Endothelial cell of umbilical vein (primary cell): ENCODE measurements around the gene DUSP16. TPM values are rescaled to one million over a fixed set of nuclear protein-coding genes. Genes with fewer than 3 reads are reported as not detected.

Experiments used
- BruUV-seq: library from RNA; stranded (reverse); fragments of 400-500 nt; replicated peaks from 2 replicates; lab custom pipeline; 2021; lab: Mats Ljungman, UMichigan
- CTCF ChIA-PET: fragments of 300-600, 350-600 bp; sonication (Branson Sonifier 250); formaldehyde crosslinking; loops from one replicate; lab custom pipeline; 2021; ENCODE audit warnings: antibody characterized with exemption, inconsistent platforms; lab: Charles Lee
- POLR2A ChIA-PET: fragments of 300-600, 350-600 bp; sonication (Branson Sonifier 250); formaldehyde crosslinking; loops from one replicate; lab custom pipeline; 2021; ENCODE audit warnings: antibody characterized with exemption, inconsistent platforms; lab: Charles Lee
- DNase-seq: peaks from one replicate; pipeline ENCODE4 v3.0.0-alpha.2; 2011; ENCODE audit warnings: low read depth, low spot score
- FAIRE-seq: peaks from 2 replicates; lab custom pipeline; 2011; peaks lifted over from hg19 to GRCh38; lab: Jason Lieb, UNC
- H2AFZ ChIP-seq: 2 replicates; pipeline ENCODE4 v1.6.0; 2012; ENCODE audit warnings: low read depth, low read length, control low read depth, inconsistent platforms
- H3K27ac ChIP-seq: 2 replicates; pipeline ENCODE4 v1.5.1; 2011; ENCODE audit warnings: low read depth, mild to moderate bottlenecking, control low read depth, low read length, moderate library complexity; ENCODE audit not compliant: insufficient read depth
- H3K27me3 ChIP-seq, 2 experiments: 2 replicates each; pipeline versions ENCODE4 v1.6.0 to v1.6.1; 2011; ENCODE audit warnings: low read length in 2 of 2, mixed read lengths in 1 of 2; ENCODE audit not compliant: control insufficient read depth in 2 of 2, insufficient read depth in 2 of 2
- H3K36me3 ChIP-seq, 2 experiments: 2 replicates in 1 of 2; 3 replicates in 1 of 2; pipeline ENCODE4 v1.5.1; 2011; ENCODE audit warnings: low read length in 2 of 2, mild to moderate bottlenecking in 1 of 2, moderate library complexity in 1 of 2; ENCODE audit not compliant: control insufficient read depth in 2 of 2, insufficient read depth in 2 of 2; ENCODE audit errors: extremely low read depth in 1 of 2
- H3K4me1 ChIP-seq: 3 replicates; pipeline ENCODE4 v1.5.1; 2011; ENCODE audit warnings: mild to moderate bottlenecking, low read length; ENCODE audit not compliant: control insufficient read depth, insufficient read depth; ENCODE audit errors: extremely low read depth
- H3K4me2 ChIP-seq: 2 replicates; pipeline ENCODE4 v1.6.1; 2011; ENCODE audit warnings: low read length, control low read depth, mixed read lengths; ENCODE audit not compliant: insufficient read depth
- H3K4me3 ChIP-seq, 3 experiments: fragments of 200-600 bp in 1 of 3; sonication (generic), shearing (Covaris generic) in 1 of 3; replicated peaks in 1 of 3; 2 replicates each; pipeline ENCODE4 v1.5.1; 2011 to 2016; ENCODE audit warnings: control low read depth in 3 of 3, low read length in 3 of 3, mild to moderate bottlenecking in 2 of 3, inconsistent platforms in 1 of 3, low read depth in 1 of 3, moderate library complexity in 1 of 3; ENCODE audit not compliant: insufficient read depth in 1 of 3
- H3K79me2 ChIP-seq: 2 replicates; pipeline ENCODE4 v1.6.0; 2012; ENCODE audit warnings: low read length, inconsistent platforms; ENCODE audit not compliant: control insufficient read depth, insufficient read depth
- H3K9ac ChIP-seq: replicated peaks from 2 replicates; pipeline ENCODE3; 2011; ENCODE audit warnings: low read length, control low read depth; ENCODE audit not compliant: insufficient read depth; ENCODE audit errors: extremely low read depth
- H3K9me1 ChIP-seq: replicated peaks from 3 replicates; pipeline ENCODE4 v1.6.0; 2011; ENCODE audit warnings: mild to moderate bottlenecking, low read length; ENCODE audit not compliant: control insufficient read depth, insufficient read depth; ENCODE audit errors: extremely low read depth
- H3K9me3 ChIP-seq: replicated peaks from 2 replicates; pipeline ENCODE4 v1.5.1; 2012; ENCODE audit warnings: low read length, inconsistent platforms; ENCODE audit not compliant: control insufficient read depth, insufficient read depth
- H4K20me1 ChIP-seq: replicated peaks from 2 replicates; pipeline ENCODE3; 2011; ENCODE audit warnings: mild to moderate bottlenecking, low read length; ENCODE audit not compliant: control insufficient read depth, insufficient read depth; ENCODE audit errors: extremely low read depth
- CTCF ChIP-seq, 2 donors: IDR thresholded peaks; 1 replicate in 1 of 2; 2 replicates in 1 of 2; pipeline ENCODE4 v1.5.1; 2011; ENCODE audit warnings: low read length in 2 of 2, mild to moderate bottlenecking in 2 of 2, moderate library complexity in 2 of 2, control low read depth in 1 of 2, inconsistent platforms in 1 of 2, low read depth in 1 of 2; ENCODE audit not compliant: insufficient read depth in 1 of 2; ENCODE audit errors: extremely low read depth in 1 of 2
- FOS ChIP-seq: IDR thresholded peaks from 2 replicates; pipeline ENCODE4 v1.6.1; 2011; ENCODE audit warnings: mild to moderate bottlenecking, low read length, moderate library complexity, borderline replicate concordance; ENCODE audit not compliant: insufficient read depth
- GATA2 ChIP-seq: IDR thresholded peaks from 2 replicates; pipeline ENCODE4 v1.7.0; 2011; ENCODE audit warnings: low read depth, mild to moderate bottlenecking, moderate library complexity, mixed read lengths, low read length; ENCODE audit not compliant: insufficient read length, insufficient read depth
- MAX ChIP-seq: IDR thresholded peaks from 2 replicates; pipeline ENCODE4 v1.6.1; 2011; ENCODE audit not compliant: insufficient read depth, insufficient read length
- MYC ChIP-seq: IDR thresholded peaks from one replicate; pipeline ENCODE4 v1.6.1; 2011; ENCODE audit warnings: mild to moderate bottlenecking, low read depth, low read length
- POLR2A ChIP-seq: IDR thresholded peaks from 2 replicates; pipeline ENCODE4 v1.6.1; 2012; ENCODE audit warnings: low read depth, mild to moderate bottlenecking, control low read depth, low read length
- POLR2AphosphoS5 ChIP-seq: IDR thresholded peaks from 2 replicates; pipeline ENCODE4 v1.6.1; 2012; ENCODE audit warnings: low read depth, mild to moderate bottlenecking, control low read depth, low read length, moderate library complexity; ENCODE audit not compliant: insufficient read depth
- dilution Hi-C: fragments of 300-500 bp; cut with MboI; formaldehyde crosslinking; loops from one replicate; pipeline ENCODE4 v1.15.0; 2019; ENCODE audit warnings: low sequenced_read_pairs; ENCODE audit not compliant: extremely low pct_ligation_motif_present
- intact Hi-C: fragments of 100-400 bp; cut with micrococcal nuclease; formaldehyde crosslinking; loops from one replicate; pipeline ENCODE4 v1.10.0; 2022
- polyA plus RNA-seq, 4 experiments: library from polyadenylated mRNA; depleted of rRNA in 3 of 4; stranded (reverse) in 3 of 4; unstranded in 1 of 4; fragments of >200 nt; gene quantifications; 2 replicates each; pipeline versions ENCODE4 v1.2.1 to v1.2.3, GENCODE V29; 2011 to 2012; ENCODE audit warnings: missing spikeins in 1 of 4
- total RNA-seq: library from RNA; stranded (reverse); gene quantifications from 2 replicates; pipeline ENCODE4 v1.2.3, GENCODE V29; 2021

The DUSP16 gene
- total and polyA plus RNA-seq, 2 donors (not counting 3 experiments of a cell fraction or from before 2014, with no cell fraction given), result 7.4 to 19.5 TPM

- Histone ChIP-seq H3K4me1 (peaks cover 5% of the 10 kb centered on the region), H3K9me3 (no peaks in the 10 kb centered on the region), H3K9me1 (no peaks in the 10 kb centered on the region), H3K79me2 (no peaks in the 10 kb centered on the region), H4K20me1 (no peaks in the 10 kb centered on the region), H3K4me3 (no peak overlapping the region), H3K4me2 (no peak overlapping the region), H3K36me3 (no peaks in the 10 kb centered on the region), H3K27ac (no peak overlapping the region), H3K9ac (no peak overlapping the region), H3K27me3 (no peaks in the 10 kb centered on the region), H2AFZ (no peak overlapping the region)
- FAIRE-seq (peak; percentile 59), DNase-seq (peak; percentile 75)
- TF ChIP-seq MAX (no peak), CTCF (IDR thresholded peaks at IDR 0.05; ENCODE audit: extremely low read depth in 1 of 2, insufficient read depth in 1 of 2, low read depth in 1 of 2, low read length in 2 of 2) (no peak), MYC (no peak), GATA2 (no peak), POLR2A (no peak), FOS (no peak), POLR2AphosphoS5 (no peak)
- ChIA-PET CTCF (no interaction called here), POLR2A (no interaction called here)
- dilution Hi-C loops (no loop called here), intact Hi-C loops (no loop called here)
- BruUV-seq, result no TSS peak
These were observed 130.3 kb downstream of the DUSP16 start for GRCh38 chr12:12432364-12432763.
